Keratinocyte (primary cell): Measurements from ENCODE around the gene DUSP16.

Experiments
- EZH2 ChIP-seq: IDR thresholded peaks from one replicate; pipeline ENCODE4 v1.6.1; 2012; ENCODE audit warnings: inconsistent platforms, mild to moderate bottlenecking, low read length, moderate library complexity
- TF ChIP-seq, protein P1 (sequence below), 3 experiments: IDR thresholded peaks in 1 of 3; conservative IDR thresholded peaks in 1 of 3; optimal IDR thresholded peaks in 1 of 3; 2 replicates in 2 of 3; 3 replicates in 1 of 3; pipeline versions ENCODE3 to v1.5.1; 2011; ENCODE audit warnings: low read length in 3 of 3, mild to moderate bottlenecking in 3 of 3, moderate library complexity in 2 of 3, control low read depth in 1 of 3, inconsistent platforms in 1 of 3; ENCODE audit not compliant: insufficient read depth in 2 of 3; ENCODE audit errors: extremely low read depth in 1 of 3

GRCh38 chr12:12467264-12467663 lies 95.4 kb downstream of the DUSP16 start:
- TF ChIP-seq, protein P1, sequence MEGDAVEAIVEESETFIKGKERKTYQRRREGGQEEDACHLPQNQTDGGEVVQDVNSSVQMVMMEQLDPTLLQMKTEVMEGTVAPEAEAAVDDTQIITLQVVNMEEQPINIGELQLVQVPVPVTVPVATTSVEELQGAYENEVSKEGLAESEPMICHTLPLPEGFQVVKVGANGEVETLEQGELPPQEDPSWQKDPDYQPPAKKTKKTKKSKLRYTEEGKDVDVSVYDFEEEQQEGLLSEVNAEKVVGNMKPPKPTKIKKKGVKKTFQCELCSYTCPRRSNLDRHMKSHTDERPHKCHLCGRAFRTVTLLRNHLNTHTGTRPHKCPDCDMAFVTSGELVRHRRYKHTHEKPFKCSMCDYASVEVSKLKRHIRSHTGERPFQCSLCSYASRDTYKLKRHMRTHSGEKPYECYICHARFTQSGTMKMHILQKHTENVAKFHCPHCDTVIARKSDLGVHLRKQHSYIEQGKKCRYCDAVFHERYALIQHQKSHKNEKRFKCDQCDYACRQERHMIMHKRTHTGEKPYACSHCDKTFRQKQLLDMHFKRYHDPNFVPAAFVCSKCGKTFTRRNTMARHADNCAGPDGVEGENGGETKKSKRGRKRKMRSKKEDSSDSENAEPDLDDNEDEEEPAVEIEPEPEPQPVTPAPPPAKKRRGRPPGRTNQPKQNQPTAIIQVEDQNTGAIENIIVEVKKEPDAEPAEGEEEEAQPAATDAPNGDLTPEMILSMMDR (optimal IDR thresholded peaks at IDR 0.05 in 1 of 3, IDR thresholded peaks at IDR 0.05 in 1 of 3, conservative IDR thresholded peaks at IDR 0.05 in 1 of 3; ENCODE audit: extremely low read depth in 1 of 3, insufficient read depth in 2 of 3, low read length in 3 of 3) = no peak
- TF ChIP-seq EZH2 = no peak
